Left ventricle myocardium inferior (tissue), 1 donor: ENCODE data around the gene FOXA2. TPM values are rescaled to one million over a fixed set of nuclear protein-coding genes. Genes with fewer than 3 reads are reported as not detected.

Source experiments
- DNase-seq: peaks from one replicate; pipeline ENCODE4 v3.0.0-alpha.2; 2020
- H3K27ac ChIP-seq: fragments of 200-600 bp; replicated peaks from 2 replicates; pipeline ENCODE4 v1.8.0; 2021
- H3K27me3 ChIP-seq: fragments of 200-600 bp; 2 replicates; pipeline ENCODE4 v1.8.0; 2021; ENCODE audit warnings: low read depth
- H3K36me3 ChIP-seq: fragments of 200-600 bp; 2 replicates; pipeline ENCODE4 v1.8.0; 2021
- H3K4me1 ChIP-seq: fragments of 200-600 bp; 2 replicates; pipeline ENCODE4 v1.8.0; 2021
- H3K4me3 ChIP-seq: fragments of 200-600 bp; 2 replicates; pipeline ENCODE4 v1.8.0; 2021; ENCODE audit warnings: mild to moderate bottlenecking, moderate library complexity
- H3K9me3 ChIP-seq: fragments of 200-600 bp; replicated peaks from 2 replicates; pipeline ENCODE4 v1.8.0; 2021
- CTCF ChIP-seq: fragments of 200-600 bp; IDR thresholded peaks from 2 replicates; pipeline ENCODE4 v1.8.0; 2021; ENCODE audit warnings: antibody characterized with exemption, mild to moderate bottlenecking, borderline replicate concordance
- intact Hi-C: fragments of 100-400 bp; cut with micrococcal nuclease; formaldehyde crosslinking; loops from one replicate; pipeline ENCODE4 v1.11.0; 2022
- total RNA-seq: library from RNA; stranded (reverse); fragmentation: NEBNext Ultra II Directional; extraction: Animal tissue kit (Norgen Biotek cat#: 25700); gene quantifications from one replicate; pipeline ENCODE4 v1.2.1, GENCODE V29; 2021
- donor health status: DM: no; HTN: yes; CAD: no; lungs with severe emphysema.

The FOXA2 gene
- total RNA-seq, 1 donor from 2014 or later, result not detected

GRCh38 chr20:22536141-22536828, 48.1 kb downstream of the FOXA2 start:
- TF ChIP-seq CTCF, result no peak
- no peak overlapping the region for H3K4me3 ChIP-seq
- DNase-seq, result no peak
- no peaks in the 10 kb centered on the region for H3K4me1 ChIP-seq
- intact Hi-C loops, result no loop called here
- H3K27me3 ChIP-seq, result peaks cover 46% of the 10 kb centered on the region
- H3K27ac ChIP-seq, result no peak overlapping the region
- H3K36me3 ChIP-seq, result no peaks in the 10 kb centered on the region
- H3K9me3 ChIP-seq, result no peaks in the 10 kb centered on the region

GRCh38 chr20:22535483-22535882, 48.9 kb downstream of the FOXA2 start:
- no peak for TF ChIP-seq CTCF
- H3K27ac ChIP-seq, result no peak overlapping the region
- H3K36me3 ChIP-seq, result no peaks in the 10 kb centered on the region
- intact Hi-C loops, result no loop called here
- H3K27me3 ChIP-seq, result peaks cover 45% of the 10 kb centered on the region
- no peaks in the 10 kb centered on the region for H3K9me3 ChIP-seq
- H3K4me3 ChIP-seq, result no peak overlapping the region
- no peaks in the 10 kb centered on the region for H3K4me1 ChIP-seq
- DNase-seq, result no peak

- Histone ChIP-seq H3K4me3 (no peak overlapping the region), H3K27me3 (peaks cover 47% of the 10 kb centered on the region), H3K9me3 (no peaks in the 10 kb centered on the region), H3K27ac (no peak overlapping the region), H3K4me1 (no peaks in the 10 kb centered on the region), H3K36me3 (no peaks in the 10 kb centered on the region)
- no peak for DNase-seq
- intact Hi-C loops, result no loop called here
- TF ChIP-seq CTCF, result no peak
Measured at GRCh38 chr20:22533823-22534751, 50.3 kb downstream of the FOXA2 start.

GRCh38 chr20:22532598-22532997, 51.8 kb downstream of the FOXA2 start:
- Histone ChIP-seq H3K9me3 (no peaks in the 10 kb centered on the region), H3K27me3 (peaks cover 50% of the 10 kb centered on the region), H3K4me3 (no peak overlapping the region), H3K36me3 (no peaks in the 10 kb centered on the region), H3K4me1 (no peaks in the 10 kb centered on the region), H3K27ac (no peak overlapping the region)
- intact Hi-C loops, result no loop called here
- no peak for DNase-seq
- TF ChIP-seq CTCF, result no peak

- H3K36me3 ChIP-seq, result no peaks in the 10 kb centered on the region
- TF ChIP-seq CTCF, result no peak
- H3K4me1 ChIP-seq, result no peaks in the 10 kb centered on the region
- H3K9me3 ChIP-seq, result no peaks in the 10 kb centered on the region
- DNase-seq, result no peak
- H3K27me3 ChIP-seq, result peaks cover 52% of the 10 kb centered on the region
- H3K27ac ChIP-seq, result no peak overlapping the region
- H3K4me3 ChIP-seq, result no peak overlapping the region
- intact Hi-C loops, result no loop called here
Measured at GRCh38 chr20:22531756-22532155, 52.6 kb downstream of the FOXA2 start.
